ENCODE results near the gene NAALADL2.

The NAALADL2 gene

DNA sequence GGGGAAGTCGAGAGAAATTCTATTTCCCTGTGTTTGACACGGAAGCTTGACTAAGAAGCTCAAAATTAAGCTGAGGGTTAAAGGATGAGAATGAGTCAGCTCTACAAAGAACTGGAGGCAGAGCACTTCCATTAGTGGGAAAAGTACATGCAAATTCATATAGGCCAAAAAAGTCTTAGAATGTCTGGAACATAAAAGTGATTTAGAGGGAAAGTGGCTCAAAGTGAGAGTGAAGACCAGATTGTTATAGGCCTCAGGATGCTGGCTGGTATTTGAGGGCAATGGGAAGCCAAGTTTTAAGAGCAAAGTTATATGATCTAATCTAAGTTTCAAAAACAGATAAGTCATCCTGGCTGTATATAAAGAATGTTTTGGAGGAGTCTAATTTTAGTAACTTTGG lies 857.3 kb downstream of the NAALADL2 start:
- no peak for DNase-seq (ENCODE audit: low spot score)
- TF ChIP-seq, protein P1, sequence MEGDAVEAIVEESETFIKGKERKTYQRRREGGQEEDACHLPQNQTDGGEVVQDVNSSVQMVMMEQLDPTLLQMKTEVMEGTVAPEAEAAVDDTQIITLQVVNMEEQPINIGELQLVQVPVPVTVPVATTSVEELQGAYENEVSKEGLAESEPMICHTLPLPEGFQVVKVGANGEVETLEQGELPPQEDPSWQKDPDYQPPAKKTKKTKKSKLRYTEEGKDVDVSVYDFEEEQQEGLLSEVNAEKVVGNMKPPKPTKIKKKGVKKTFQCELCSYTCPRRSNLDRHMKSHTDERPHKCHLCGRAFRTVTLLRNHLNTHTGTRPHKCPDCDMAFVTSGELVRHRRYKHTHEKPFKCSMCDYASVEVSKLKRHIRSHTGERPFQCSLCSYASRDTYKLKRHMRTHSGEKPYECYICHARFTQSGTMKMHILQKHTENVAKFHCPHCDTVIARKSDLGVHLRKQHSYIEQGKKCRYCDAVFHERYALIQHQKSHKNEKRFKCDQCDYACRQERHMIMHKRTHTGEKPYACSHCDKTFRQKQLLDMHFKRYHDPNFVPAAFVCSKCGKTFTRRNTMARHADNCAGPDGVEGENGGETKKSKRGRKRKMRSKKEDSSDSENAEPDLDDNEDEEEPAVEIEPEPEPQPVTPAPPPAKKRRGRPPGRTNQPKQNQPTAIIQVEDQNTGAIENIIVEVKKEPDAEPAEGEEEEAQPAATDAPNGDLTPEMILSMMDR (IDR thresholded peaks at IDR 0.05; ENCODE audit: extremely low read depth, insufficient read depth, missing control alignments): no peak
- in situ Hi-C loops (cut with MboI; ENCODE audit: low pct_unique_long_range_greater_than_20kb, low sequenced_read_pairs, unreplicated experiment): no loop called here

DNA sequence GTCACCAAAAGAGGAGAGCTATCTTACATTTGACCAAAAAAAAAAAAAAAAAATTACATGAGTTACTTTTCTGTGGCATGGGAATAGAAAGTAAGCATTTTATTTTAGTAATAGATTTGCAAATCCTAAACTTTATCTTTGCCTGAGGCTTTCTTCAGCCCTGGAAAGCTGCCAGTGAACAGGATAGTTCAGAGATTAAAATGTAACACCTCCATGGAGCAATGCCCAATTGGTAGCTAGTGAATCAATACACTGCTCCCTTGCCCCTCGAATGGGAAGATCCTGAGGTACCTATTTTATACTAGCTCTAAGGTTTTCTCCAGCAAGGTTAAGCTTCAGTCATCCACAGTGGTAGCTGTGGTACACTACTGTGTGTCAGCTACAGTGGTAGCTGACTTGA lies 867.1 kb downstream of the NAALADL2 start:
- in situ Hi-C loops (cut with MboI; ENCODE audit: low pct_unique_long_range_greater_than_20kb, low sequenced_read_pairs, unreplicated experiment): no loop called here
- DNase-seq (ENCODE audit: low spot score): no peak
- TF ChIP-seq, protein P1 (IDR thresholded peaks at IDR 0.05; ENCODE audit: extremely low read depth, insufficient read depth, missing control alignments): no peak

DNA sequence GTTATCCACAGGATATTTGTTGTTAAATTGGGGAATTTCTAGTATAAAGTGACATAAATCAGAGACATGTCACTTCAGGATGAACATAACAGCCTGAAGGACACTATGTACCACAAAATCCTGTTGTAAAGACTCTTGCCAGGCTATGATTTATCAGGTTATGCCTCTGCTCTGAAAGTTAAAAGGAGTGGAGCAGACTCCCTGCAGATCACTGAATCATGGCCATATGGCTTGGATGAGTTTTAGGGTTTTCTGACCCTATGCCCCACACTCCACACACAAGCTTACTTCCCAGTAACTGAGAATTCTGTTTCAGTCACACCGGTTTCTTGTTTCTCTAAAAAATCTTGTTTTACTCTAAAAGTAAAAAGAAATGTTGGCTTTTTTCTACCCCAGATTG lies 869.4 kb downstream of the NAALADL2 start:
- TF ChIP-seq, protein P1 (IDR thresholded peaks at IDR 0.05; ENCODE audit: extremely low read depth, insufficient read depth, missing control alignments): no peak
- no peak for DNase-seq (ENCODE audit: low spot score)
- in situ Hi-C loops (cut with MboI; ENCODE audit: low pct_unique_long_range_greater_than_20kb, low sequenced_read_pairs, unreplicated experiment): no loop called here

DNA sequence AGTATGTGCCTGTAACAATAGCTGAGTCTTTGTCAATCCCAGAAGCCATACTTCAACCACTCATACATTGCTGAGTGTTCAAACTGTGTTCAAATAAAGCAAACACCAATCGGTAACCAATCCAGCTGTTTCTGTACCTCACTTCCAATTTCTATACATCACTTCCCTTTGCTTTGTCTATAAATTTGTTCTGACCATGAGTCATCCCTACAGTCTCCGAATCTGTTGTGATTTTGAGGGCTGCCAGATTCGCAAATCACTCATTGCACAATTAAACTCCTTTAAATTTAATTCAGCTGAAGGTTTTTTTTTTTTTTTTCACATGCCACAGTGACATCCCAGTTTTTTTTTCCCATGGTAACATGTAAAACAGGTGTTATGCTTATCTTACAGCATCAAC lies 870.3 kb downstream of the NAALADL2 start:
- in situ Hi-C loops (cut with MboI; ENCODE audit: low pct_unique_long_range_greater_than_20kb, low sequenced_read_pairs, unreplicated experiment): no loop called here

DNA sequence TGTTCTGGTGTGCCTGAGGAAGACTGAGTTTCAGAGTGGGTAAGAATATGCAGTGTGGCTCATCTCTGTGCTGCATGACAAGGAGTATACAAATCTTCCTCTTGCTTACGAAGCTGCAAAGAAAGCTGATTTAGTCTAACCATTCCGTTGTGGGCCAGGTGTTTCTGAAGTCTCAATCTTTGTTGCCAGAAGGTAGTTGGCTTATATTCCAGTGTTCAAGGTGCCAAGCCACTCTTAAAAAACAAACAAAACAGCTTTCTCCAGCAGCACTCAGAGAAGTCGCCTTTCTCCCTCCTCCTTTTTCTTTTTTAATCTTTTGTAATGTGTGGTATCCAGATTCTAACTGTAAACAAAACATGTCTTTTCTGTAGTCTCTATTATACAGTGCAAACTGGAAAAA lies 872.4 kb downstream of the NAALADL2 start:
- in situ Hi-C loops (cut with MboI; ENCODE audit: low pct_unique_long_range_greater_than_20kb, low sequenced_read_pairs, unreplicated experiment): no loop called here
- DNase-seq (ENCODE audit: low spot score): no peak

More for the DNA sequence above, 870.3 kb downstream of the NAALADL2 start:
- DNase-seq (ENCODE audit: low spot score): no peak
- TF ChIP-seq, protein P1 (IDR thresholded peaks at IDR 0.05; ENCODE audit: extremely low read depth, insufficient read depth, missing control alignments): no peak

DNA sequence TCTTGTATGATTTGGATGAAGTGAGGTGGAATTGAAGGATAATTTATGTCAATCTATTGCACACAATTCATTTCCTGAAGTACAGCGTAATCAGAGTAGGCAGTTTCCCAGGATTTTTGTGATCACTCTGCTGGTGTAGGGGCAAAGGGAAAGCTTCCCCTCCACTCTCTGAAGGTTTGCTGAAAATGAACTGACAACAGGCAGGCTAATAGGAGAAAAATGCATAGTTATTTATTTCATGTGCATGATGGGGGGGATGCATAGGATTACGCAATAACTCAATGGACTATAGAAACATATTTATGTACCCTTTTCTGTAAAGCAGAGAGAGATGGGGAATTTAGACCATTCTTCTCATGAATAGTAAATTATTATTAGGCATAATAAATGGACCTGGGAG lies 872.9 kb downstream of the NAALADL2 start:
- in situ Hi-C loops (cut with MboI; ENCODE audit: low pct_unique_long_range_greater_than_20kb, low sequenced_read_pairs, unreplicated experiment): no loop called here
- DNase-seq (ENCODE audit: low spot score): no peak
- TF ChIP-seq, protein P1 (IDR thresholded peaks at IDR 0.05; ENCODE audit: extremely low read depth, insufficient read depth, missing control alignments): no peak

More for the DNA sequence above, 872.4 kb downstream of the NAALADL2 start:
- TF ChIP-seq, protein P1 (IDR thresholded peaks at IDR 0.05; ENCODE audit: extremely low read depth, insufficient read depth, missing control alignments): no peak

DNA sequence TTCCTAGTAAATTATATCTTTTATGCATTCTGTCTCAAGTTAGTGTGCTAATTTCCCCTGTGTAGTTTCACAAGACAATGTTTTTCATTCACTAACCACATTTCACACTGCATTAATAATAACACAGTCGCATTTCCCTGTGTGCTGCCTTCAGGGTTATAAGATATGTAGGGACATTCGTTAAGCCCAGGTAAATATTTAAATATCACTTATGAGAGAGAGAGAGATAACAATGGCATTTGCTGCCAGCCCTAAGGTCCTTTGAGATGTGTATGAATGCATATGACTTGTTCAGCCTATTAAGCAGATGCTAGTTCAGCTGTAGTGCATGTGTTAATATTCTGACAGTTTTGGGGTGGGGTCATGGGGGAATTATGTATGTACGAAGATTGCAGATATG lies 876.7 kb downstream of the NAALADL2 start:
- no peak for DNase-seq (ENCODE audit: low spot score)
- in situ Hi-C loops (cut with MboI; ENCODE audit: low pct_unique_long_range_greater_than_20kb, low sequenced_read_pairs, unreplicated experiment): no loop called here
- TF ChIP-seq, protein P1 (IDR thresholded peaks at IDR 0.05; ENCODE audit: extremely low read depth, insufficient read depth, missing control alignments): no peak

Data from GM13977 (cell line).